ENCODE results near the gene TBX15.

Gene TBX15

DNA sequence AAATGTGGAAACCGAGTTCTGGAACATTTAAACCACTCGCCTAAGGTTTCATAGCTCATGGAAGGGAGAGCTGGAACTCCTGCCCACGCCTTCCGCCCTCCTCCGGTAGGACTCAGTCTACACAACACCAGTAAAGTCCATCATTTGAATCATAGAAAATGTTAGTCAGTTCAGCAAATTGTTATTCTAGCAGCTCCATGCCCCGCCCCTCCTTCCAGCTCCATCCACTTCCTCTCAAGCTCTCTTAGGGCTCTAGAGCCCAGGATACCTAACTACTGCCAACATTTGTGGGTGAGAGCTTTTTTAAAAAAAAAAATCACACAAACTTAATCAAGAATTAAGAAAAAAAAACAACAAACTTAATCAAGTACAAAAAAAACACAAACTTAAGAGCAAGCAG lies 121.8 kb downstream of the TBX15 start:
- no peaks in the 10 kb centered on the region for H3K9me3 ChIP-seq (ENCODE audit: insufficient read depth, low read length)
- H4K20me1 ChIP-seq (ENCODE audit: low read depth, low read length): no peaks in the 10 kb centered on the region
- H3K9ac ChIP-seq (ENCODE audit: low read length): no peak overlapping the region
- TF ChIP-seq, protein P1, sequence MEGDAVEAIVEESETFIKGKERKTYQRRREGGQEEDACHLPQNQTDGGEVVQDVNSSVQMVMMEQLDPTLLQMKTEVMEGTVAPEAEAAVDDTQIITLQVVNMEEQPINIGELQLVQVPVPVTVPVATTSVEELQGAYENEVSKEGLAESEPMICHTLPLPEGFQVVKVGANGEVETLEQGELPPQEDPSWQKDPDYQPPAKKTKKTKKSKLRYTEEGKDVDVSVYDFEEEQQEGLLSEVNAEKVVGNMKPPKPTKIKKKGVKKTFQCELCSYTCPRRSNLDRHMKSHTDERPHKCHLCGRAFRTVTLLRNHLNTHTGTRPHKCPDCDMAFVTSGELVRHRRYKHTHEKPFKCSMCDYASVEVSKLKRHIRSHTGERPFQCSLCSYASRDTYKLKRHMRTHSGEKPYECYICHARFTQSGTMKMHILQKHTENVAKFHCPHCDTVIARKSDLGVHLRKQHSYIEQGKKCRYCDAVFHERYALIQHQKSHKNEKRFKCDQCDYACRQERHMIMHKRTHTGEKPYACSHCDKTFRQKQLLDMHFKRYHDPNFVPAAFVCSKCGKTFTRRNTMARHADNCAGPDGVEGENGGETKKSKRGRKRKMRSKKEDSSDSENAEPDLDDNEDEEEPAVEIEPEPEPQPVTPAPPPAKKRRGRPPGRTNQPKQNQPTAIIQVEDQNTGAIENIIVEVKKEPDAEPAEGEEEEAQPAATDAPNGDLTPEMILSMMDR (IDR thresholded peaks at IDR 0.05; ENCODE audit: insufficient read depth, low read length, poor library complexity, severe bottlenecking): no peak
- TF ChIP-seq EZH2phosphoT487 (conservative IDR thresholded peaks at IDR 0.05; ENCODE audit: low read length): no peak
- no peaks in the 10 kb centered on the region for H3K9me2 ChIP-seq (replicated peaks; ENCODE audit: insufficient read depth, low read length)
- no peak overlapping the region for H3K27ac ChIP-seq (ENCODE audit: low read depth, low read length)
- no peaks in the 10 kb centered on the region for H3K27me3 ChIP-seq (ENCODE audit: low read length)
- no peaks in the 10 kb centered on the region for H3F3A ChIP-seq (ENCODE audit: insufficient read depth)
- no peaks in the 10 kb centered on the region for H3K36me3 ChIP-seq (ENCODE audit: low read length)
- H3K4me2 ChIP-seq (ENCODE audit: low read depth, low read length, poor library complexity, severe bottlenecking): no peak overlapping the region
- H3K4me3 ChIP-seq (ENCODE audit: insufficient read depth, low read length, poor library complexity, severe bottlenecking): no peak overlapping the region
- no peaks in the 10 kb centered on the region for H3K79me2 ChIP-seq (ENCODE audit: insufficient read depth, low read length)
- H2AFZ ChIP-seq (ENCODE audit: low read depth, low read length, severe bottlenecking): no peak overlapping the region

DNA sequence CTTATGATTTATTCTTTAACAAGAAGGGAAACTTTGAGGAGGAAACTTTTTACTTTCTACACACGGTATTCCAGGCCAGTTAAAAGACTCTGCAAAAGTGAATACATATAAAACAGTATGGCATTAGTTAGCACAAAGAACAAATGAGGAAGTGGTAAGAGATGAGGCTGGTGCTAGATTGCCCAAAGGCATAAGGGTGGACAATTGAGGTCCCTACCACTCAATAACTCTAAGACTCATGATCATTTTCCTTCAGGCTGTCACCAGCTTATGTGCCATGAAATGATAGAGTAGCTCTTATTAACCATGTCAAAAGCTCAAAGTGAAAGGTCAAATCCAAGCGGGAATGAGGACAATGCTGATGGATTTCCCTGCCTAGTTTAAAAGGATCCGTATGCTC lies 124.5 kb downstream of the TBX15 start:
- Histone ChIP-seq H3K27me3 (ENCODE audit: low read length) (no peaks in the 10 kb centered on the region), H2AFZ (ENCODE audit: low read depth, low read length, severe bottlenecking) (no peak overlapping the region), H3K4me2 (ENCODE audit: low read depth, low read length, poor library complexity, severe bottlenecking) (no peak overlapping the region), H4K20me1 (ENCODE audit: low read depth, low read length) (no peaks in the 10 kb centered on the region), H3K9me3 (ENCODE audit: insufficient read depth, low read length) (no peaks in the 10 kb centered on the region), H3F3A (ENCODE audit: insufficient read depth) (no peaks in the 10 kb centered on the region), H3K4me3 (ENCODE audit: insufficient read depth, low read length, poor library complexity, severe bottlenecking) (no peak overlapping the region), H3K36me3 (ENCODE audit: low read length) (no peaks in the 10 kb centered on the region), H3K9me2 (replicated peaks; ENCODE audit: insufficient read depth, low read length) (no peaks in the 10 kb centered on the region), H3K79me2 (ENCODE audit: insufficient read depth, low read length) (no peaks in the 10 kb centered on the region), H3K9ac (ENCODE audit: low read length) (no peak overlapping the region), H3K27ac (ENCODE audit: low read depth, low read length) (no peak overlapping the region)
- TF ChIP-seq, protein P1 (IDR thresholded peaks at IDR 0.05; ENCODE audit: insufficient read depth, low read length, poor library complexity, severe bottlenecking): no peak
- TF ChIP-seq EZH2phosphoT487 (conservative IDR thresholded peaks at IDR 0.05; ENCODE audit: low read length): no peak

DNA sequence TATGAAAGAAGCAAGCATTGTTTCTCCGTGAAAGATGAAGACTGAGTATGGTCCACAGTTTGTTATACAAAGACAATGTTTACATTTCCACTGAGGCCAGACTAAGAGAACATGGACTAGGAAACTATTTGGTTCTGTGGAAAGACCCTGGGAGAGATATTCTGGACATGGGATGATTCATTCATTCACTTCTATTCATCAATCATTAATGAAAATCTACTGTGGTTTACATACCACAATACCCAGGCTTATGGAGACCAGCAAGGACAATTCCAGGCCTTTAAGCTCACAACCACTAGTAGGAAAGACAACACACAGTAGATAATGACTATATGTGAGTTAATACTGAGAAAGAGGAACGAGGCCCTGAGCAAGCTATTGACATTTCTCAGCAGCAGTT lies 125.4 kb downstream of the TBX15 start:
- no peak overlapping the region for H2AFZ ChIP-seq (ENCODE audit: low read depth, low read length, severe bottlenecking)
- no peak overlapping the region for H3K9ac ChIP-seq (ENCODE audit: low read length)
- H3K9me3 ChIP-seq (ENCODE audit: insufficient read depth, low read length): no peaks in the 10 kb centered on the region
- no peaks in the 10 kb centered on the region for H3K79me2 ChIP-seq (ENCODE audit: insufficient read depth, low read length)
- no peak for TF ChIP-seq EZH2phosphoT487 (conservative IDR thresholded peaks at IDR 0.05; ENCODE audit: low read length)
- TF ChIP-seq, protein P1 (IDR thresholded peaks at IDR 0.05; ENCODE audit: insufficient read depth, low read length, poor library complexity, severe bottlenecking): no peak
- H3F3A ChIP-seq (ENCODE audit: insufficient read depth): no peaks in the 10 kb centered on the region
- no peaks in the 10 kb centered on the region for H3K36me3 ChIP-seq (ENCODE audit: low read length)
- no peak overlapping the region for H3K4me3 ChIP-seq (ENCODE audit: insufficient read depth, low read length, poor library complexity, severe bottlenecking)
- no peaks in the 10 kb centered on the region for H3K27me3 ChIP-seq (ENCODE audit: low read length)
- H3K27ac ChIP-seq (ENCODE audit: low read depth, low read length): no peak overlapping the region
- no peaks in the 10 kb centered on the region for H3K9me2 ChIP-seq (replicated peaks; ENCODE audit: insufficient read depth, low read length)
- no peaks in the 10 kb centered on the region for H4K20me1 ChIP-seq (ENCODE audit: low read depth, low read length)
- no peak overlapping the region for H3K4me2 ChIP-seq (ENCODE audit: low read depth, low read length, poor library complexity, severe bottlenecking)

All from SU-DHL-6 (cell line).